GM19372 (cell line): ENCODE data around the gene ZNF555.
"Not testable (repeated sequence)": the region's sequence is repeated elsewhere in the genome, so short reads cannot be mapped to it uniquely, and the experiment has no call there.

ENCODE experiments used
- ATAC-seq: cut with Tn5 transposase; IDR thresholded peaks from one replicate; pipeline ENCODE4 v1.9.1; 2021; ENCODE audit warnings: mild to moderate bottlenecking, low read depth, moderate library complexity; ENCODE audit not compliant: unreplicated experiment

Gene ZNF555

DNA sequence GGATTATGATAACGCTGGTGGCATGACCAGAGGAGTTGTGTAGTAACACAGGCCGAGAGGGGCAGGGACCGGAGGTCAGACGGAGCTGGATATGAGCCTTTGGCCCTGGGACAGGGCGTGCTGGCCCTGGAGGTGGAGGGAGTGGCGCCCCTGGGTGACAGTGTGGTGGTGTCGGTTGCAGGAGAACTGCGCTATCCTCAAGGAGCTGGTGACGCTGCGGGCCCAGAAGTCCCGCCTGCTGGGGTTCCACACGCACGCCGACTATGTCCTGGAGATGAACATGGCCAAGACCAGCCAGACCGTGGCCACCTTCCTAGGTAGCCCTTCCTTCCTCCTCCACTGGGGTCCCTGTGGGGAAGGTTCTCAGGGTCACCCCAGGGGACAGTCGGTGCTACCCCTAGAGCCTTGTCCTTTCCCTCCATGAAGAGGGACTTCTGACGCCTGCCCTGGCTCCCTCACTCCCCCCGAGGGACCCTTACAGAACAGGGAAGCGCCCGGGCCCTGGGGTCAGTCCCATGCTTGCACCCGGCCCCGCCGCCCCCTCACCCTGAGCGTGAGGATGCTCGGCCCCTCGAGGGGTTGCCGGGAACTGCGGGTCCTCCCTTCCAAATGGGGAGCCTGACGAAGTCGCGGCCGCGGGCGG is 34.4 kb upstream of the ZNF555 start:
- ATAC-seq, result no peak

DNA sequence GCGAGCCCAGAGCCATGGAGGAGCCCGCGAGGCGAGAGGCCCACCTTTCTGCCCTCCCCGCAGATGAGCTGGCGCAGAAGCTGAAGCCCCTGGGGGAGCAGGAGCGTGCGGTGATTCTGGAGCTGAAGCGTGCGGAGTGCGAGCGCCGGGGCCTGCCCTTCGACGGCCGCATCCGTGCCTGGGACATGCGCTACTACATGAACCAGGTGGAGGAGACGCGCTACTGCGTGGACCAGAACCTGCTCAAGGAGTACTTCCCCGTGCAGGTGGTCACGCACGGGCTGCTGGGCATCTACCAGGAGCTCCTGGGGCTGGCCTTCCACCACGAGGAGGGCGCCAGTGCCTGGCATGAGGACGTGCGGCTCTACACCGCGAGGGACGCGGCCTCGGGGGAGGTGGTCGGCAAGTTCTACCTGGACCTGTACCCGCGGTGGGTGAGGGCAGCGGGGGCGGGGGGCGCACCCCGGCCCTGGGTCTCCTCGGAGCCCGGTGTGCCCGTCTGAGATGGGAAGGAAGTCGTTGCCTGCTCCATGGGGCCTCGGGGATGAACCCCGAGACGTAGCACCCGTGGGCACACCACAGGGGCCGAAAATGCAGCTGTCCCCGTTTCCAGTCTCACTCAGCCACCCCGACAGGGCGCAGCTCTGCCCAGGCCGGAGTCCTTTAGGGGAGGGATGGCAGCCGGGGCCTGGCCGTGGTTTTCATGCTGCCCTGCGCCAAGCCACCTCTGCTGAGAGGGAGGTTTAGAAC is 33.7 kb upstream of the ZNF555 start:
- ATAC-seq, result no peak

DNA sequence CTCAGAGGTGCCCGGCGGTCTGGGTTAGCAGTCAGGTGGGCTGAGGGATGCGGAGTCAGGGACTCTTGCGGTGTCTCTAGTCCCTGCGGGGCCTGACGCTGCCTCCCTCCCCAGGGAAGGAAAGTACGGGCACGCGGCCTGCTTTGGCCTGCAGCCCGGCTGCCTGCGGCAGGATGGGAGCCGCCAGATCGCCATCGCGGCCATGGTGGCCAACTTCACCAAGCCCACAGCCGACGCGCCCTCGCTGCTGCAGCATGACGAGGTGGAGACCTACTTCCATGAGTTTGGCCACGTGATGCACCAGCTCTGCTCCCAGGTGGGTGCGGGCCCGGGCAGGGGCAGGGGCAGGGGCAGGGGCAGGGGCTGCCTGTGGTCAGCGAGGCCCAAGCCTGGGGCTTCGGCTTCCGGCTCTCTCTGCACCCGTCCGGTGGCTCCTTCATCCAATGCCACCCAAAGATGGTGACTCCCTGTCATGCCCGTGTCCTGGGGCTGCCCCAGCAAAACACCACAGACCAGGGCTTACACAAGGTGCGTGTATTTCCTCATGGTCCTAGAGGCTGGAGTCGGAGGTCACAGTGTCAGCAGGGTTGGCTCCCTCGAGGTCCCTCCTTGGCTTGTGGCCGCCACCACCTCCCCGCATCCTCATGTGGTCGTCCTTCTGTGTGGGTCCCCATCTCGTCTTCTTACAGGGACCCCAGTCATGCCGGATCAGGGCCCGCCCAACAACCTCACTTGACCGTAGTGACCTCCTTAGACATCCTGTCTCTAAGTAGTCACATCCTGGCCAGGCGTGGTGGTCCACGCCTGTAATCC is 32.9 kb upstream of the ZNF555 start:
- ATAC-seq, result no peak

DNA sequence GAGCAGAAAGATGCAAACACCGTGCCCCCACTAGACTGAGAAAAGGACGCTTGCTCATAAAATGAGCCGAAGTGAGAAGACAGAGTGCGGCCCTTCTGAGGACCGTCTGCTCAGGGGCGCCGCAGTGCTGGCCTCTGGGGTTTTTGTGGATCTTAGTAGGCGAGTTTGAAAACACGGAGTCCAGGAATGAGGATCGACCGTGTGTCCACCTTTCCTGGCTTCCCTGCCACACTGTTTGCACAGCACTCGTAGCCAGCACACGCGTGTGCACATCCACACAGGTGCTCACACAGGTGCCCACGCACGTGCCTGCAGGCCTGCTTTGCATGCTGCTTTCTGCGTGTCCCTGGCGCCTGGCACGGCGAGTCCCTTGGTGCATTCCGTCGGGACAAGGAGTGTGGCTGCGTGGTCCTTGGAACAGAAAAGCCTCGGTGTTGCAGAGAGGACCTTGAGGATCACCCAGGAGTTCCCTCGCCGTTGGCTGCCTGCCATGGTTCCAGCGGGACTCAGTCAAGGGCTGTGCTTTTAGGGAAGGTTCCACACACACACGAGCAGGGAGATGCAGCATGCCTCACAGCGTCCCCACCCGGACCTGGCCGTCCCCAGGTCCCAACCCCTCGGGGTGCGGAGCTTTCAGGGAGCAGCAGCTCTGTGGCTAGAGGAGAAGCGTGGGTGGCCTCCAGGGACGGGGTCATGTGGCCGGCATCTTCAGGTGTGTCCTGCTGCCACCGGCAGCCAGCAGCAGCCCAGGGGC is 31.7 kb upstream of the ZNF555 start:
- no peak for ATAC-seq

DNA sequence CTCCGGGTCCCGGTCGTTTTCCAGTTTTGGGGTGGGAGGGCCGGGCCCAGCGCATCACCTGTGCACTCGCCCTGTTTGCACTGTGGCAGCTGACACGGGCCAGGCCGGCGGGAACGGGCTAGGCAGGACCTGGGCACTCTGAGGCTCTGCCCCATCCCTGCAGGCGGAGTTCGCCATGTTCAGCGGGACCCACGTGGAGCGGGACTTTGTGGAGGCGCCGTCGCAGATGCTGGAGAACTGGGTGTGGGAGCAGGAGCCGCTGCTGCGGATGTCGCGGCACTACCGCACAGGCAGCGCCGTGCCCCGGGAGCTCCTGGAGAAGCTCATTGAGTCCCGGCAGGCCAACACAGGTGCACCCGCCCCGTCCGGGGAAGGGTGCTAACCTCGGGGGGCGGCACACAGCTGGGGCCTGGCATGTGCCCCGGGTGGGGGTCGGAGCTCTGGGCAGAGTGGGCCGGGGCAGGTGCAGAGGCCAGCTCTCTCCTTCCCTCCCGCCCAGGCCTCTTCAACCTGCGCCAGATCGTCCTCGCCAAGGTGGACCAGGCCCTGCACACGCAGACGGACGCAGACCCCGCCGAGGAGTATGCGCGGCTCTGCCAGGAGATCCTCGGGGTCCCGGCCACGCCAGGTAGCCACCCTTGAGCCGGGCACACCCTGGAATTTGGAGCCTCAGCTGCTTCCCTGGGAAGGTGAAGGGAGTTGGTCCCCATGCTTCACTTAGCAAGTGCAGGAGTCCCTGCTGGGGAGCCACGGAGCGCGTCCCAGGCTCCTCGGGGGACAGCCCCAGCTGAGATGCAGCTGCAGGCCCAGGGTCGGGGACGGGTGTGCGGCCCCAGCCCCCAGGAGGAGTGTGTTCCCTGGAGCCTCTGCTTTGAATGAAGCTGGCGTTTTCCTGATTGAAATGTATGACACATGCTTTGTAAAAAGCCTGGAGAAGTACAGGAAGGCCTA is 30.9 kb upstream of the ZNF555 start:
- no peak for ATAC-seq

DNA sequence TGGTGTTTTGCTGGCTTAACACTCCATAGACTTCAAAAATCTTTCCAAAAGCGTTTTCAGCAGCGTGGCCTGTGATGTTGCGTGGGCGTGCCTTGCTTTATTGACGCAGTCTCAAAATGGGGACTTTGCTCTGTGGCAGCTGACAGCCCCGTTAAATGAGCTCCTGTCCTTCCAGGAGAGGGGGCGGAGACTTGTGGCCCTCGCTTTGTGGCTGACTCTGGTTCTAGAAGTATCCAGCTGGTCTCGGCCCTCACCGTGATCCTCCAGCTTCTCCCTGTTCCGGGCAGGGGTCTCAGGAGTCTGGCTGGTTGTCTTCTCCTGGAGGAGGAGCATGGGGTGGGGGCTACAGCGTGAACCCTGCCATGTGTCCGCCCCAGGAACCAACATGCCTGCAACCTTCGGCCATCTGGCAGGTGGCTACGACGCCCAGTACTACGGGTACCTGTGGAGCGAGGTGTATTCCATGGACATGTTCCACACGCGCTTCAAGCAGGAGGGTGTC is 30.0 kb upstream of the ZNF555 start:
- no peak for ATAC-seq

DNA sequence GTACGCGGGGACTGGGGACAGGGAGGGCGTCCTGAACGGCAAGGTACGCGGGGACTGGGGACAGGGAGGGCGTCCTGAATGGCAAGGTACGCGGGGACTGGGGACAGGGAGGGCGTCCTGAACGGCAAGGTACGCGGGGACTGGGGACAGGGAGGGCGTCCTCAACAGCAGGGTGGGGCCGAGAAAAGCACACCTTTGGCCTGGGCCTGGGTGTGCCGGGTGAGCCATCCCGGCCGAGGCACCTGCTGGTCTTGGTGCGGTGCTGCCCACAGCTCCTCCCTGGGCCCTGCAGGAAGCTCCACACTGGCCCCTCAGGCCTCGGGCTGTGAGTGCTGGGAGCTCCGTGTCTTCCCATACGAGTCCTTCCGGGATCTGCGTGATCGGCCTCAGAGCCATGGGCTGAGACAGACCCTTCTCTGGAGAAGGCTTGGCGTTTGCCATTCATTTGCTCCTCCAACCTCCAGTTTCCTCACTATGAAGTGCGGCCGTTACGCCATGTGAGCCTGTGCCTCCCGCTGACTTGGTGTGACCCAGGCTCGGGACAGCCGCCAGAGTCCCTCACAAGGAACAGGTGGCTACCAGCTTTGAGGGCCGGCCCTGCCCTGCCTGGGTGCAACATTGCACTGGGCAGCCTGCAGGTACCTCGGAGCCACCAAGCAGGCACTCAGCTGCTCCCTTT is 29.4 kb upstream of the ZNF555 start:
- ATAC-seq, result no peak

DNA sequence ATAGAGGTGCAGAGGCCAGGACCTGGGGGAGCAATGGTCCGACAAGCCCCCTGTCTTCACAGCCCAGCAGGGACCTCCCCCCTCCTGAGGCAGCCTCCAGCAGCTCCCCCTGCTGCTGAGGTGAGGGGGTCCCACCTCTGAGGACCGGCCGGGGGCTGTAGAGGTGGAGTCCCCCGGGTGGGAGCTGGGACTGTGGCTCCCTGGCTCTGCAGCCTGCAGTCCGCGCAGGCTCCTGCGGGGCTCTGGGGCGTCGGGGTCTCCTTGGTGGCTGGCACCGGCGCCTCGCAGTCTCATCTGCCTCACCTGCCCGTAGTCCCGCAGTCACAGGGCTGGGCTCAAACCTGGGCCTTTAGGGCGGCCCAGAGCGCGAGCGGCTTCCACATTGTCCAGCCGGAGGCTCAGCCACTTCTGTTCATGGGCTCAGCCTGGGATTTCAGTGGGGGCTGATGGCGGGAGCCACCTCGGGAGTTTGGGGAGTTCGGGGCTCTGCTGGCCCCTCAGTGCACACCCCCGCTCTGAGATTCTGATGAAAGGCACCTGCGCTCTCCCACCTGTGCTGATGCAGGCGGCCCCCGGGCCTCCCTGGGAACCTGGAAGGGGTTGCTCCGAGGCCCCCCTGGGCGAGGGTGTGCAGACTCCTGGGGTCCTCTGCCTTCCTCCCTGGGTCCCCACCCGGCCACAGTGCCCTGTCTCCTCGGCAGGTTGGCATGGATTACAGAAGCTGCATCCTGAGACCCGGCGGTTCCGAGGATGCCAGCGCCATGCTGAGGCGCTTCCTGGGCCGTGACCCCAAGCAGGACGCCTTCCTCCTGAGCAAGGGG is 28.7 kb upstream of the ZNF555 start:
- ATAC-seq, result no peak

DNA sequence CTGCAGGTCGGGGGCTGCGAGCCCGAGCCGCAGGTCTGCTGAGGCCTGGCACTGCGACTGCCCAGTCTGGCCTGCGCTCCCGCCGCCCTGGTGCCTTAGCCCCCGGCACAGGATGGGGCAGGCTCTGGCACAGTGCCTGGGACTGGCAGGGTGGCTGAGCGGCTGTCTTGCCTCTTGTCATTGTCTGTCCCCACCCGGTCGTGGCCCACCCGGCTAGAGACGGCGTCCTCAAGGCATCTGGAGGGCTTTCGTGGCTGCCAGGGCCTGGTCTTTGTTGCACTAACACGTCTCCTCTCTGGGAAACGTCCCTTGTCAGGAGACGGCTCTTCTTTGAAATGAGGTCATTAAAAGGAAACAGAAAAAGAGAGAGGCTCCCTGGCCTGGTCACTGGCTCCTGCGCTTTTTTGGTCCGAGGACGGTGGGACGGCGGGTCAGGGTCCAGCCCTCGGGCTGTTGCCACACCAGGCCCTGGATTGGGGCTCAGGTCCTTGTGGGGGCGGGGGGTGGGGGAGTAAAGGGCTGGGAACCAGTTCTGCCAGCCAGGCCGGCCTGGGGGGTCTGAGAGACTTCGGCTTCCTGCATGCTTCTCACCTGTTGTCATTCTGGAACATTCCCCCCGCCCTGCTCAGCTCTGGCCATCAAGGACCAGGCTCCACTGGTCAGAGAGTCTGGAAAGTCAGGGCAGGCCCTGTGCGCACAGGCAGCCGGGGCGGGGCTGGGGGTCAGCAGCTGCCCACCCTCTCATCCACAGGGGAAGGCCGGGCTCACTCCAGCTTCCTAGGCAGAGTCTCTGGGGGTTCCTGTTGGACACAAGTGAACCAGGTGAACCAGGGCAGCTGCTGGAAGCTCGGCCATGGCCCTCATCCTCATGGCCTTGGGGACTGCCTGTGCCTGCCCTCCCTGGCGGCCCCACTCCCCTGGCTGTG is 27.8 kb upstream of the ZNF555 start:
- no peak for ATAC-seq

DNA sequence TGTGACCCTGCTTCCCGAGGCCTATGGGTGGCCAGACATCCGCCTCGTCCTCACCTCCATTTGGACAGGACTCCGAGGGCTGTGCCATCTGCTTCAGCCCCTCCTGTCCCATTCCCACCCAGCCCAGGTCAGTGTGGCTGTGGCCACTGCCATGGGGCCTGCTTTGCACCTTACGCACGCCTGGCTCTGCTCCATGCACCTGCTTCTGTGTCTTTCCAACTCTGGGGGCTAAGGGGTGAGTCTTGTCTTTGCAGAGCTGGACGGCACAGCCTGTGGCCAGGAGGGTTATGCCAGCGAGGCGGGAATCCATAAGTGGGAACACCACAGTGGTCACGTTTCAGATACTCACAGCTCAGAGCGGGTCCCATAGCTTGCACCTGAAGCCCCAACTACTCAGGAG is 26.8 kb upstream of the ZNF555 start:
- no peak for ATAC-seq

DNA sequence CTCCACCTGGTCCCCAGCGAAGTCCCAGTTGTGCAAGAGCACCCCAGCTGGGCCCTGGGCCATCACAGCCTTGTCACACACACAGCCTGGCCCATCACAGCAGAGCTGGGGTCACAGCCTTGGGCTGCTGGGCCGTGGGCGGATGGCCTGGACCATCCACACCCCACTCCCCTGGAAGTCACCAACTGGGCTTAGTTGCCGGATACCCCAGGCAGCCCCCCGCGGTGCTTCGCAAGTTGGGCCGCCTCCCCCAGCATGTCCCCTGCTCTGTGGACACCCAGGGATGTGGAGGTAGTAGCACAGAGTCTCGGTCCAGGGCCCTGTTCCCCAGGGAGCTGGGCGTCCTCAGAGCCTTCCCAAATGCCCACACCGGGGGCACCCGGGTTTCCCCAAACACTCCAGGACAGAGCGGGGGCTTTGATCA is 26.1 kb upstream of the ZNF555 start:
- no peak for ATAC-seq

DNA sequence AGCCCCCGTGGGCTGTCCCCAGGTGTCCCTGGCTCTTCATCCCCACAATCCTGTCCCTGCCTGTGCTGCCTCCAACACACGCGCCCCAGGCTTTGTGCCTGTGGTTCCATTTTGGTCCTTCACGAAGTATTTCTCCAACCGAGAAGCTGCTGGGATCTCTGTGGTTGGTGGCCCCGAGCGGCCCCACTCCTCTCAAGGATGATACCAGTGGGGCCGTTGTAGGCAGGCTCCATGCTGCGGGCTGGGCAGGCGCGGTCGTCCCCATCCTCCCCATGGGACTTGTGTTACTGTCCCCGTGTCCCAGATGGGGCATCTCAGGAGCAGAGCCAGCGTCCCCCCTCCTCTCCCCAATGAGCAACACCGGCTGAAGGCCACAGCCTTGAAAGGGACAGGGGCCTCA is 25.4 kb upstream of the ZNF555 start:
- ATAC-seq, result no peak

DNA sequence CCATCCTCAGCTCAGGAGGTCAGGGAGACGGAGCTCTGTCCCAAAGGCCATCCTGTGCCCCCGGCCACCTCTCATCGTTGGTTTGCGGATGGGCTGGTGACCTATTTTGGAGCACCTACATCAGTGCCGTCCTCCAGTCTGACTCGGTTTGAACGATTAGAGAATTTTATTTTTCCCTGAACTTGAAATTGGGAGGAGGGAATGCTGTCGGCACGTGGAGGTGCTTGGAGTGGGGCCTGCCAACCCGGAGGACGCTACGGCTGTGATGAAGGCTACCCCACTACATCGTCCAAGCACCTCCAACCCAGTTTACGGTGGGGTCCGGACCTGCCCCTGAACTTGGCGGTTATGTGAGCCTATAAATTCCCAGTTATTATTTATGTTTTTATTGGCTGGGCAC is 24.6 kb upstream of the ZNF555 start:
- no peak for ATAC-seq

DNA sequence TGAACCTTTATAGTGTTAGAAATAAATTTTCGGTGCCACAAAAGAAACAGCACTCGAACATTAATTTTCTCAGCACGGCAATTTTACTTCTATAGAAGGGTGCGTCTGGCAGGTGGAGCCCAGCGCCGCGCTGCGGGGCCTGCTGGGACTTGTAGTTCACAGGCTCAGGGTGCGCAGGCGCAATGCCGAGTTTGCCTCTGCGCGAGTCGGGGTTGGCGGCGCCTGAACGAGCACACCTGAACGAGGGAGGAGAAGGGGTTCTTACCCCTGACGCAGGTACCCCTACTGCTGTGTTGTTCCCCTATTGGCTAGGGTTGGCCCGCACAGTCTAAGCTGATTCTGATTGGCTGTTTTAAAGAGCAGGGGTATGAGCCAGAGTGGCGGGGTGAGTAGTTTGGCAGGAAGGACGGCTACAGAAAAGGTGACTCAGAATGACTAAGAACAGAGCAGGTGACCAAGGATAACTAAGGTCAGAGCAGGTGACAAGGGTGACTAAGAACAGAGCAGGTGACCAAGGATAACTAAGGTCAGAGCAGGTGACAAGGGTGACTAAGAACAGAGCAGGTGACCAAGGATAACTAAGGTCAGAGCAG is 23.9 kb upstream of the ZNF555 start:
- not testable (repeated sequence) for ATAC-seq

DNA sequence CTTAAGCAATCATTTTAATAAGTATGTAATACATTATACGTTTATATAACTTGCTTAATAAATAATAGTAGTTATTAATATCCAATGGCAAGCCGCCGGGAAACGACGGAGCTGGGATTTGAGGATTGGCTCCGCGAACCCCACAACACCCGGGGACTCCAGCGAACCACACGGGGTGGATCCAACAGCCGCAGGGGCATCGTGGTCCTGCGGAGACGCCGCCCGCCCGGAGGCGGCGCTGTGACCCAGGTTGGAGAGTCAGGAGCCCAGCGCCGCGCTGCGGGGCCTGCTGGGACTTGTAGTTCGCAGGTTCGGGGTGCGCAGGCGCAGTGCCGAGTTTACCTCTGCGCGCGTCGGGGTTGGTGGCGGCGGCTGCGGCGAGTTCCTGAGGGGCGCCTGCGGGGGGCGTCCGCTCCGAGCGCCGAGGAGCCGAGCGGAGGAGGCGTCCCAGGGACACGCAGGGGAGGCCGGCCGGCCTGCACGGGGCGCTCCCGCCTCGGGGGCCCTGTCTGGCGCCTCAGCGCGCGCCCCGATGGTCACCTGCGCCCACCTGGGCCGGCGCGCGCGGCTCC is 21.6 kb upstream of the ZNF555 start, which contains the start of gene ZNF554:
ZNF554 (plus strand) TSS at position 329 of the 572 bp plus-strand sequence; CDS start at position 533, 204 bp downstream.
- ATAC-seq, result peak; percentile 89

DNA sequence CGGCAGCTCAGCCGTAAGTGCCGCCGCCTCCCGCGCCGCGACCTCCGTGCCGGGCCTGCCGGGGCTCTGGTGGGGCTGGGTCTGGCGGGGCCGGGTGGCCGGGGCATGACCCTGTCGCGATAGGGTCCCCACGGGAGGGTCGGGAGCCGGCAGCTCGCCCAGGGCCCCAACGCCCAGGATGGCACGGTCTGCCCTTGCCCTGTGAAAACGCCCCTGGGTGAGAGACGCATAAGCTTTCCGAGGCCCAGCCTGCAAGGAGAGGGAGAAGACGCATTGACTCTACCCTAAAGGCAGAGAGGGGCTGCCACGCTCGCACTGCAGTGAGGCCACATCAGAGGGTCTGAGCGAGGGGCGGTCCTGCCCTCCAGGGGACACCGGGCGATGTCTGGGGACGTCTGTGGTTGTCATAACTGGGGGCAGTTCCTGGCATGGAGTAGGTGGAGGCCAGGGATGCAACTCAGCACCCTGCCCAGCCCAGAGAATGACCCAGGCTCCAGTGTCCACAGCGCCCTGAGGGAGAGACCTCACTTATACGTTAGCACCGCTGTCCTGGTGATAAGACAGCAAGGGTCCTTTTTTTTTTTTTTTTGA is 21.1 kb upstream of the ZNF555 start:
- peak; percentile 11 for ATAC-seq
